HepG2 (cell line): Measurements from ENCODE around the gene ST6GALNAC6. TPM values are rescaled to one million over a fixed set of nuclear protein-coding genes. Genes with fewer than 3 reads are reported as not detected.

Experiments
- ARNTL ChIP-seq: sonication (generic); formaldehyde crosslinking; IDR thresholded peaks from 2 replicates; pipeline ENCODE4 v1.4.0; 2020; ENCODE audit warnings: mild to moderate bottlenecking, missing genetic modification reagents
- ATM ChIP-seq: fragments of 450-650 bp; IDR thresholded peaks from 2 replicates; pipeline ENCODE4 v1.7.1; 2017; ENCODE audit warnings: mild to moderate bottlenecking, borderline replicate concordance
- CHCHD3 ChIP-seq: sonication (generic); formaldehyde crosslinking; IDR thresholded peaks from 2 replicates; pipeline ENCODE4 v1.8.0; 2022; ENCODE audit warnings: mild to moderate bottlenecking, missing genetic modification reagents, moderate library complexity
- ETV5 ChIP-seq: IDR thresholded peaks from 2 replicates; pipeline ENCODE4 v1.6.1; 2018; ENCODE audit warnings: missing biosample characterization, missing genetic modification reagents, inconsistent platforms, borderline replicate concordance
- HMGXB4 ChIP-seq, 2 experiments: sonication (generic) in 1 of 2; formaldehyde crosslinking in 1 of 2; IDR thresholded peaks; 2 replicates each; pipeline versions ENCODE4 v1.4.0 to v1.6.1; 2018 to 2020; ENCODE audit warnings: missing genetic modification reagents in 2 of 2, borderline replicate concordance in 1 of 2, low read depth in 1 of 2, mild to moderate bottlenecking in 1 of 2, missing biosample characterization in 1 of 2
- HNRNPK ChIP-seq: fragments of 200-400 bp; formaldehyde crosslinking; IDR thresholded peaks from 2 replicates; pipeline ENCODE4 v1.6.1; 2018; ENCODE audit warnings: low read length, low read depth, moderate library complexity, mild to moderate bottlenecking; ENCODE audit not compliant: poor library complexity, severe bottlenecking
- KDM4B ChIP-seq: sonication (generic); formaldehyde crosslinking; IDR thresholded peaks from 2 replicates; pipeline ENCODE4 v1.4.0; 2020; ENCODE audit warnings: missing genetic modification reagents
- NFE2L2 ChIP-seq: fragments of 150-350 bp; IDR thresholded peaks from 2 replicates; pipeline ENCODE4 v1.6.1; 2014; ENCODE audit warnings: low read length
- PAWR ChIP-seq: sonication (generic); formaldehyde crosslinking; IDR thresholded peaks from 2 replicates; pipeline ENCODE4 v1.4.0; 2020; ENCODE audit warnings: missing genetic modification reagents, mild to moderate bottlenecking, borderline replicate concordance
- PCBP2 ChIP-seq: fragments of 200-400 bp; formaldehyde crosslinking; optimal IDR thresholded peaks from 2 replicates; pipeline ENCODE3; 2018; ENCODE audit warnings: low read length, low read depth; ENCODE audit not compliant: poor library complexity, severe bottlenecking
- POGZ ChIP-seq: sonication (generic); formaldehyde crosslinking; IDR thresholded peaks from 2 replicates; pipeline ENCODE4 v1.4.0; 2020; ENCODE audit warnings: mild to moderate bottlenecking, missing genetic modification reagents
- PRMT3 ChIP-seq: sonication (generic); formaldehyde crosslinking; IDR thresholded peaks from 2 replicates; pipeline ENCODE4 v1.8.1; 2022; ENCODE audit warnings: low read depth, mild to moderate bottlenecking, moderate library complexity, missing genetic modification reagents, borderline replicate concordance
- RXRB ChIP-seq: IDR thresholded peaks from 2 replicates; pipeline ENCODE4 v1.6.1; 2016; ENCODE audit warnings: borderline replicate concordance, missing genetic modification reagents, missing compliant biosample characterization
- TFDP2 ChIP-seq: sonication (generic); formaldehyde crosslinking; IDR thresholded peaks from 2 replicates; pipeline ENCODE4 v1.4.0; 2020; ENCODE audit warnings: missing genetic modification reagents
- THRA ChIP-seq: sonication (generic); formaldehyde crosslinking; IDR thresholded peaks from 2 replicates; pipeline ENCODE4 v1.4.0; 2020; ENCODE audit warnings: missing genetic modification reagents, borderline replicate concordance
- ZNF230 ChIP-seq: sonication (generic); formaldehyde crosslinking; IDR thresholded peaks from 2 replicates; pipeline ENCODE4 v1.4.0; 2020; ENCODE audit warnings: mild to moderate bottlenecking, missing genetic modification reagents
- ZNF337 ChIP-seq: sonication (generic); formaldehyde crosslinking; IDR thresholded peaks from 2 replicates; pipeline ENCODE4 v1.5.1; 2020; ENCODE audit warnings: missing genetic modification reagents, low read depth, mild to moderate bottlenecking, borderline replicate concordance
- ZNF484 ChIP-seq: sonication (generic); formaldehyde crosslinking; IDR thresholded peaks from 2 replicates; pipeline ENCODE4 v1.5.1; 2020; ENCODE audit warnings: mild to moderate bottlenecking, low read depth, missing genetic modification reagents, borderline replicate concordance
- ZNF761 ChIP-seq: sonication (generic); formaldehyde crosslinking; conservative IDR thresholded peaks from 2 replicates; pipeline ENCODE4 v1.4.0; 2020; ENCODE audit warnings: mild to moderate bottlenecking, missing genetic modification reagents
- ZNF775 ChIP-seq: sonication (generic); formaldehyde crosslinking; IDR thresholded peaks from 2 replicates; pipeline ENCODE4 v1.4.0; 2020; ENCODE audit warnings: missing genetic modification reagents, mild to moderate bottlenecking, moderate library complexity, borderline replicate concordance
- ZNF781 ChIP-seq: sonication (generic); formaldehyde crosslinking; IDR thresholded peaks from 2 replicates; pipeline ENCODE4 v1.5.1; 2020; ENCODE audit warnings: borderline replicate concordance, mild to moderate bottlenecking, missing genetic modification reagents; ENCODE audit errors: not compliant biosample characterization
- ZNF883 ChIP-seq: sonication (generic); formaldehyde crosslinking; IDR thresholded peaks from 2 replicates; pipeline ENCODE4 v1.5.1; 2020; ENCODE audit warnings: mild to moderate bottlenecking, missing genetic modification reagents; ENCODE audit errors: not compliant biosample characterization
- polyA plus RNA-seq, 8 experiments: library from polyadenylated mRNA; depleted of rRNA in 3 of 8; stranded (reverse) in 7 of 8; unstranded in 1 of 8; fragments of >200 nt; fragmentation: Illumina TruSeq in 4 of 8; extraction: Trizol in 4 of 8; gene quantifications; 2 replicates each; pipeline versions ENCODE4 v1.2.1 to v1.2.3, GENCODE V29; 2011 to 2016; ENCODE audit warnings: low read depth in 4 of 8, missing spikeins in 1 of 8, mixed read lengths in 1 of 8; ENCODE audit not compliant: insufficient read depth in 1 of 8
- total RNA-seq, 5 experiments: library from RNA; depleted of rRNA; stranded (reverse); fragments of >200 nt; fragmentation: Illumina TruSeq; extraction: Trizol; gene quantifications; 2 replicates each; pipeline ENCODE4 v1.2.3, GENCODE V29; 2016; ENCODE audit warnings: low read depth in 1 of 5
- TF ChIP-seq, protein P1 (sequence below): sonication (generic); formaldehyde crosslinking; IDR thresholded peaks from 2 replicates; pipeline ENCODE4 v1.5.1; 2020; ENCODE audit warnings: missing genetic modification reagents, mild to moderate bottlenecking, borderline replicate concordance

ST6GALNAC6 gene
- total and polyA plus RNA-seq, 2 of the 13 experiments (the other 11 are each of a cell fraction or from before 2014, with no cell fraction given) = 18.5 to 65.4 TPM

DNA sequence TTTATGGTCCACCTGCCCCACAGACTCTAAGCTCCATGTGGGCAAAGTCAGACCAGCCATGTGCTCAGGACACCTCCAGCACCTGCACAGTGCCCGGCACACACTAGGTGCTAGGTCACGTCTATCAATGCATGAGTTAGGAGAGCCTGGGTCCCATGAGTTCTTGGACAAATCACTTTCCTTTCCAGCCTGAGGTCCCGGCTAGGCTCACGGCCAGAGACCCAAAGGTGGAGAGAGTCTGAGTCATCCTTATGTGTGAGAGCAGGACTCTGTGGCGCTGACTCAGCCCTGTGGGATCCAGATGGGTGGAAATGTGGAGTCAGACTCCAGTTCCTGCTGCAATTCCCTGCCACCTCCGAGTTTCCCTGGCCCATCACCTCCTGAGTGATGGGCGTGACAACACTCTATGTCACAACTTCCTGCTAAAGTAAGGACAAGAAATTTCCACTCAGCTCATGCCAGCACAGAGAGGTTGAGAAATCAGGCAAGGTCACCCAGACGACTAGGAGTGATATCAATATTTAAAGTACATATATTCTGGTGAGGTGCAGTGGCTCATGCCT lies 19.9 kb upstream of the ST6GALNAC6 start (continued):
- TF ChIP-seq CHCHD3 (no peak), KDM4B (CRISPR knock-in tag) (no peak), NFE2L2 (peak; percentile 55; the same call in 1 of the 2 replicates), HMGXB4 (CRISPR knock-in tag; IDR thresholded peaks at IDR 0.05; ENCODE audit: borderline replicate concordance in 1 of 2, low read depth in 1 of 2) (peak in 1 of 2 experiments; percentile 34; a peak in 1 of 4 replicates), ETV5 (CRISPR knock-in tag) (peak; percentile 57; the same call in 1 of the 2 replicates), THRA (CRISPR knock-in tag) (no peak; the same call in 1 of the 2 replicates), PCBP2 (no peak), ZNF775 (CRISPR knock-in tag) (no peak), ZNF761 (no peak), ZNF781 (no peak), POGZ (CRISPR knock-in tag) (no peak), TFDP2 (CRISPR knock-in tag) (no peak), PAWR (CRISPR knock-in tag) (no peak), ATM (no peak), RXRB (CRISPR knock-in tag) (0 out of 2 replicates have a peak, but pooled peaks have one; percentile 12), ZNF230 (CRISPR knock-in tag) (no peak), ARNTL (CRISPR knock-in tag) (no peak), HNRNPK (no peak), ZNF883 (CRISPR knock-in tag) (no peak), ZNF484 (CRISPR knock-in tag) (no peak), PRMT3 (no peak), ZNF337 (CRISPR knock-in tag) (no peak)
- TF ChIP-seq, protein P1, sequence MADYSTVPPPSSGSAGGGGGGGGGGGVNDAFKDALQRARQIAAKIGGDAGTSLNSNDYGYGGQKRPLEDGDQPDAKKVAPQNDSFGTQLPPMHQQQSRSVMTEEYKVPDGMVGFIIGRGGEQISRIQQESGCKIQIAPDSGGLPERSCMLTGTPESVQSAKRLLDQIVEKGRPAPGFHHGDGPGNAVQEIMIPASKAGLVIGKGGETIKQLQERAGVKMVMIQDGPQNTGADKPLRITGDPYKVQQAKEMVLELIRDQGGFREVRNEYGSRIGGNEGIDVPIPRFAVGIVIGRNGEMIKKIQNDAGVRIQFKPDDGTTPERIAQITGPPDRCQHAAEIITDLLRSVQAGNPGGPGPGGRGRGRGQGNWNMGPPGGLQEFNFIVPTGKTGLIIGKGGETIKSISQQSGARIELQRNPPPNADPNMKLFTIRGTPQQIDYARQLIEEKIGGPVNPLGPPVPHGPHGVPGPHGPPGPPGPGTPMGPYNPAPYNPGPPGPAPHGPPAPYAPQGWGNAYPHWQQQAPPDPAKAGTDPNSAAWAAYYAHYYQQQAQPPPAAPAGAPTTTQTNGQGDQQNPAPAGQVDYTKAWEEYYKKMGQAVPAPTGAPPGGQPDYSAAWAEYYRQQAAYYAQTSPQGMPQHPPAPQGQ (CRISPR knock-in tag) = no peak
